Measurements from ENCODE around the gene BRAF.

BRAF gene

GRCh38 chr7:140698477-140698876 is 226.3 kb downstream of the BRAF start:
- TF ChIP-seq MYC (IDR thresholded peaks at IDR 0.05; ENCODE audit: low read depth, low read length), result no peak
- no peak for TF ChIP-seq CTCF (IDR thresholded peaks at IDR 0.05; ENCODE audit: low read depth, low read length)
- no peak for TF ChIP-seq POLR2A (IDR thresholded peaks at IDR 0.05; ENCODE audit: extremely low read depth, insufficient read length)
- no peak for TF ChIP-seq MAX (IDR thresholded peaks at IDR 0.05; ENCODE audit: low read depth, low read length)
- DNase-seq (ENCODE audit: low read depth), result no peak
- H3K4me3 ChIP-seq (ENCODE audit: low read depth, low read length), result peak overlapping the region; percentile 95

DNA sequence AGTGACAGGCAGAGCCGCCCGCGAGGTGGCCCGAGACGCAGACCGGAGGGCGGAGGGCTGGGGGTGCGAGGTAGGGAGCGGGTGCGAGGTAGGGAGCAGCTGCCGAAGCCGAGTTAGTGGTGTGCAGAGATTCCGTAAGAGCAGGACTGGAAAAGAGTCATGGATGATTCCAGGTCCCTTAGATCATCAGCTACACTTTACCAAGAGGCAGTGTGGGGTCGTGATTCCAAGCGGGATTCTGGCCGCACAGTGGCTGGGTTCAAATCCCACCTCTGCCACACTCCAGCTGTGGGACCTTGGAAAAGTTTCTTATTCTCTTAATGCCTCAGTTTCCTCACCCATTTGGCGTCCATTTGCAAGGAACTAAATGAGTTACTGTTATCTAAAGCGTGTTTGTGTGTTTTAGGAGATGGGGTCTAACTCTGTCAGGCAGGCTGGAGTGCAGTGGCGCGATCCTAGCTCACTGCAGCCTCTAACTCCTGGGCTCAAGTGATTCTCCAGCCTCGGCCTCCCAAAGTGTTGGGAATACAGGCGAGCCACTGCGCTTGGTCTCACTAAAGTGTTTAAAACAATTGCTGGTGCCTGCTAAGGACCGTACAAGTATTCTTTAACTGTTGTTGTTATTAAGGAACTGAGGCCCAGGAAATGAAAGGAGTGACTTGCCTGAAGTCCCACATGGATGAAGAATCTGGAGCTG is 227.1 kb downstream of the BRAF start:
- TF ChIP-seq MAX (IDR thresholded peaks at IDR 0.05; ENCODE audit: low read depth, low read length) (no peak), MYC (IDR thresholded peaks at IDR 0.05; ENCODE audit: low read depth, low read length) (no peak), POLR2A (IDR thresholded peaks at IDR 0.05; ENCODE audit: extremely low read depth, insufficient read length) (no peak), CTCF (IDR thresholded peaks at IDR 0.05; ENCODE audit: low read depth, low read length) (no peak)
- DNase-seq (ENCODE audit: low read depth), result no peak
- H3K4me3 ChIP-seq (ENCODE audit: low read depth, low read length), result peak overlapping the region; percentile 95

DNA sequence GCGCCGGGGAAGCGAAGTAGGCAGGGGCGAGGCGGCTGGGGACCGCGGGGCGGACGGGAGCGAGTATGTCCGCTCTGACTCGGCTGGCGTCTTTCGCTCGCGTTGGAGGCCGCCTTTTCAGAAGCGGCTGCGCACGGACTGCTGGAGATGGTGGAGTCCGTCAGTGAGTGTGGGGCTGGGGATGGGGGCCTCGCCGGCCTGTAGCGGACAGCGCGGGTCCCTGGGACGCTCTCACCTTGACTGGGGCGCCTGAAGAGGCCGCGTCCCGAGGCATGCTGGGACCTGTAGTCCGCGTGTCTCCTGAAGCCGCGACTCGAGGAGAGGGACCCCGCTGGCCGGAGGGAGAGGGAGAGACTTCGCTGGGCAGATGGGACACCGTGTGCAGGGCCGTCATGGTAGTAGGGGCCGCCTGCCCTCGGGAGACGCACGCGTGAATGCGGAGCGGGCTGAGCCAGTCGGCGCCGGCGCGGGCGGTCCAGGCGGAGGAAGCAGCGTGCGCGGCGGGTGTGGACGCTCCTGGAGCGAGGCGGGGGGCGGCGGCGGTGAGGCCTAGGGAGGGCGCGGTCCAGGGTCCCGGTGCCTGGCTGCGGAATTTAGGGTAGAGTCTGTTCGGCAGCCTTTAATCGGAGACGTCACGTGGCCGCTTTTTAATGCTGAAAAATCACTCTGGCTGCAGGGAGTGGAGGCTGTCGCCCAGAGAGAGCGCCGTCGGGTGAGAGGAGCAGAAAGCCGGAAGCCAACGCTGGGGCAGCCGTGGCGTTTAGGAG is 227.9 kb downstream of the BRAF start, which contains the start of gene NDUFB2:
Gene NDUFB2, plus strand, starts transcription at position 29 of the 767 bp plus-strand sequence. Its CDS starts 37 bp downstream, at position 66.
- TF ChIP-seq CTCF (IDR thresholded peaks at IDR 0.05; ENCODE audit: low read depth, low read length), result no peak
- peak; percentile 56 for TF ChIP-seq MAX (IDR thresholded peaks at IDR 0.05; ENCODE audit: low read depth, low read length)
- TF ChIP-seq MYC (IDR thresholded peaks at IDR 0.05; ENCODE audit: low read depth, low read length), result peak; percentile 79
- peak; percentile 89 for TF ChIP-seq POLR2A (IDR thresholded peaks at IDR 0.05; ENCODE audit: extremely low read depth, insufficient read length)
- DNase-seq (ENCODE audit: low read depth), result peak; percentile 90
- H3K4me3 ChIP-seq (ENCODE audit: low read depth, low read length), result peak within 1 kb of the TSS; percentile 95

DNA sequence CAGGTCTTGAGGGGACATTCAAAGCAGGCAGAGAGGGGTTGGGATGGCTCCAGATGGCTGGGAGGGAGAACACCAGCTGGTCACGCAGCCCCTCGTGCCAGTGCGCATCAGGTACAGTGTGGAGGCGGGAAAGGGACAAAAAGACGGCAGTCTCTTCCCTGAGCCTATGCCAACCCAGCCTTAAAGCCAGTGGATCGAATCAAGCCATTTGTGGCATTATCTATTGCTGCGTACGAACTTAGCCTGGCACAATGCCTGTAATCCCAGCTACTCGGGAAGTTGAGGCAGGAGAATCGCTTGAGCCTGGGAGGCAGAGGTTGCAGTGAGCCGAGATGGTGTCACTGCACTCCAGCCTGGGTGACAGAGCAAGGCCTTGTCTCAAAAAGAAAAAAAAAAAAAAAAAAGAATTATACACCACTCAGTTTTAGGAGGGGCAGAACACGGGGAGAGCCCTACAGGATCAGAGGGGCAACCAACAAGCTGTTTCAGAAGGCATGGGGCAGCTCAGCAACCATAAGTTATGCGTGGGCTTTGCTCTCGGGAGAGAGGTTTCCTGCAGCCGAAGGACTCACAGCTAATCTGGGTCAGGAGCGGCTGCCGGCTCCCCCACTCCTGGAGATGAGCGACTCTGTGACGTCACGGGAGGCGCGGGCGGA is 228.6 kb downstream of the BRAF start:
- H3K4me3 ChIP-seq (ENCODE audit: low read depth, low read length), result peak overlapping the region; percentile 95
- TF ChIP-seq MAX (IDR thresholded peaks at IDR 0.05; ENCODE audit: low read depth, low read length) (no peak), MYC (IDR thresholded peaks at IDR 0.05; ENCODE audit: low read depth, low read length) (no peak), POLR2A (IDR thresholded peaks at IDR 0.05; ENCODE audit: extremely low read depth, insufficient read length) (no peak), CTCF (IDR thresholded peaks at IDR 0.05; ENCODE audit: low read depth, low read length) (no peak)
- peak; percentile 96 for DNase-seq (ENCODE audit: low read depth)

- no peak overlapping the region for H3K4me3 ChIP-seq (ENCODE audit: low read depth, low read length)
- no peak for TF ChIP-seq POLR2A (IDR thresholded peaks at IDR 0.05; ENCODE audit: extremely low read depth, insufficient read length)
- no peak for TF ChIP-seq MYC (IDR thresholded peaks at IDR 0.05; ENCODE audit: low read depth, low read length)
- TF ChIP-seq MAX (IDR thresholded peaks at IDR 0.05; ENCODE audit: low read depth, low read length), result no peak
- TF ChIP-seq CTCF (IDR thresholded peaks at IDR 0.05; ENCODE audit: low read depth, low read length), result no peak
- no peak for DNase-seq (ENCODE audit: low read depth)
Measured at GRCh38 chr7:140695381-140695780, 229.3 kb downstream of the BRAF start.
